ENCODE measurements around the gene CARM1.

The CARM1 gene

DNA sequence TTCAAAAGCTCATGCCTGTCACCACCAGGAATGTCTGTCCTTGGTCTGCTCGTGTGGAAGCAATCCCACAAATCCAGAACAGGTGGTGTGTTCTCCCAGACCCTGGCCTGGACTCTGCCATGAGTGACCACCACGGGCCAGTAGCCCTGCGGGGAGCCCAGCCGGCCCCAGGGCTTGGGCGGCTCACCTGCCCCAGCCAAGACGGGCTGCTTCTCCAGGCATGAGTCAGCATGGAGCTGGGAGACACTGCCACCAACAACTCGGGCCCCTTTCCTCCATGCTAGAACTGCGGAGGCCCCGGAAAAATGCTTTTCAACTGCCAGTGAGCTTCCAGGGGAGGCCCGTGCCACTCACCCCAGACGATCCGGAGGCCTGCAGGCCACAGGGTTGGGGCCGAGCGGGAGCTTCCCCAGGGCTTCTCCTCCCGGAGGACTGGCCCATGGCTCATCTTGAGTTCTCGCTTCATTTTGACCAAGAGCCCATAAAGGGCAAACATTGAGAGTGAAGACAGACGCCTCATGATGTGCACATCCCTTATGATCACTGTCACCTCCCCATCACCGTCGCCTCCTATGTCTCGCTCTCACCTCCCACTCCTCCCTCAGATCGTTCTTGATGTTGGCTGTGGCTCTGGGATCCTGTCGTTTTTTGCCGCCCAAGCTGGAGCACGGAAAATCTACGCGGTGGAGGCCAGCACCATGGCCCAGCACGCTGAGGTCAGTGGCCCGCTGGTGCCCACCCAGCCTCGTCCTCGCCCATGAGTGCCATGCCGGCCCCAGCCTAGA is 40.4 kb downstream of the CARM1 start:
- no peak for DNase-seq

DNA sequence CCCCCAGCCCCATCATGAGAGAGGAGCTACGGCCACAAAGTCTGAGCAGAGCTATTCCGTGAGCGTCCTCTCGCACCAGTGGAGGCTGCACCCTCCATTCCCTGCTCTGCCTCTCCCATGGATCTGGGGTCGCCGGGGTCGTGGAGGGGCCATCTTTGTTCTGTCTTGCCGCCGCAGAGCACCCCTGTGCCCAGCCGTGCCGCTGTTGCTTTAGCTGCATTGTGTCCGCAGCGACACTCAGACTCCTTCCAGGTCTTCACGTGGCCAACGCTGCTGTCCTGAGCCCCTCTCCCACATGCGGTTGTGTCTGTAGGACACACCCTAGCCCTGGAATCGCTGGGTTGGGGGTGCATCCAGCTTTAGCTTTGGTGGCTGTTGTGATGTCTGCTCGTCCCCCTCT is 41.3 kb downstream of the CARM1 start:
- no peak for DNase-seq

DNA sequence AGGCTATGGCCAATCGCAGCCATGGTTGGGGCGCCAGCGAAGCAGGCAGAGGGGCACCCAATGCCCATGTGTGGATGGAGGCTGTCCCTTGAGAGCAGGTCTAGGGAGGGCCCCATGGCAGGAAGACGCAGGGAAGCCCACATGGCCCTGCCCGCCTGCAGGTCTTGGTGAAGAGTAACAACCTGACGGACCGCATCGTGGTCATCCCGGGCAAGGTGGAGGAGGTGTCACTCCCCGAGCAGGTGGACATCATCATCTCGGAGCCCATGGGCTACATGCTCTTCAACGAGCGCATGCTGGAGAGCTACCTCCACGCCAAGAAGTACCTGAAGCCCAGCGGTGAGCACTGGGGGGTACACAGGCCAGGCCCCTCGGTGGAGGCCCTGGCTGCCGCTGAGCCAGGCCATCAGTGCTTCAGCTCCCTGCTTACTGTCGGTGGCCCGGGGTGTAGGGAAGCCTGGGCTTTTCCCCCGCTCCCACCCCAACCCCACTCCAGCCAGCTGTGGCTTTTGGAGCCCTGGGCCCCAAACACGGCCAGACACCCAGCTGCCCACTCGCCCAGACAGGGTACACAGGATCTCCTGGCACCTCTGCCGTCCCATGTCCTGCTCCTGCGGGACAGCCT is 42.5 kb downstream of the CARM1 start:
- DNase-seq = no peak

DNA sequence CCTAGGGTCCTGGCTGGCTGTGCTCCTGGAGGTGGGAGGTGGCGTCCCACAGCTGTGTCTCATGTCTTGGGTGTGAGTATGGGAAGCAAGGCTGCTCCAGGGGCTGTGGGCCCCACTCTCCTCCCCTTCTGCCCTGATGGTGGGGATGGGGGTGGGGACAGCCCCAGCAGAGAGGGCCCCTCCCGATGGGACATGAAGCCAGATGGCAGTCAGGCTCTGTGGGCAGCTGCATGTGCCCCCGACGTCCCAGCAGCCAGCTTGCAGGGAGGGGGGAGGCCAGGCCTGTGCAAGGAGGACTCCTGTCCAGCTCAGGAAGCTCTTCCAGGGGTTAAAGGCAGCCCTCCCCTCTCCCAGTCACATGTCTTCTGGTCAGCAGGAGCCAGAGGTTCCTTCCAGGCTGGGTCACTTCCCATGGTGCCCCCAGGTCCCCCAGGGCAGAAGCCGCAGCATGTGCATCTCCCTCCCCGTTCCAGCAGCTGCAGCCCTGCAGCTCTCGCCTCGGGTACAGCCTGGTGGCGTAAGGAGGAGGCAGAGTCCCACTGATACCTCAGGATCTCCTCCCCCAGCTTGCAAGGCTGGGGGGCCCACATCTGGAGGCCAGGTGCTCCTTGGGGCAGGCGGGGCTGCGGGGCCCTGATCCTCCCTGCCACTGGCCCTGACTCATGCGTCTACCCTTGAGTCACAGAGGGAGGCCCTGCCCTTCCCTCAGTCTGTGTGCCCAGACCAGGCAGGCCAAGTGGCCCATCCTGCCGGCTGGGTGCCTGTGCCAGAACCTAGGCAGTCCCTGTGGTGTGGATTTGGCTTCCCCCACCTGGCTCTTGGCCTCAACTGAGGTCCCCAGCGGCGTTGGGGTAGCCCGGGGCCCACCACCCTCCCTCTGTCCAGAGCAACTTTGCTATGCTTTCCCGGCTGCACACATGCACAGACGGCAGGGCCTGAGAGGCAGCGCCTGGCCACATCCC is 44.1 kb downstream of the CARM1 start:
- DNase-seq = no peak

DNA sequence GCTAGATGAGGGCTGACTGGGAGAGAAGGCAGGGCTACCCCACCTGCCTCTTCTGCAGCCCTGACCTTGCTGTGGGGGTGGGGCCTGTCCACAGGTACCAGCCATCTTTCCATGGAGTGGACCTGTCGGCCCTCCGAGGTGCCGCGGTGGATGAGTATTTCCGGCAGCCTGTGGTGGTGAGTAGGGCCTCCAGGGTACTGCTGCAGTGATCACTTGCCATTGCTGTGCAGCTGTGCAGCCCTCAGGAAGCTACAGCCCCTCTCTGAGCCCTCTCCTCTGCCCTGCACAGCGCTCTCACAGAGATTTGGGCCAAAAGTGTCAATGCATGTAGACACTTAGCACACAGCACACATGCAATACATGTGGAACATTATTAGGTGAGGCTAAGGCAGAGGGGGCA is 45.2 kb downstream of the CARM1 start:
- DNase-seq = no peak

DNA sequence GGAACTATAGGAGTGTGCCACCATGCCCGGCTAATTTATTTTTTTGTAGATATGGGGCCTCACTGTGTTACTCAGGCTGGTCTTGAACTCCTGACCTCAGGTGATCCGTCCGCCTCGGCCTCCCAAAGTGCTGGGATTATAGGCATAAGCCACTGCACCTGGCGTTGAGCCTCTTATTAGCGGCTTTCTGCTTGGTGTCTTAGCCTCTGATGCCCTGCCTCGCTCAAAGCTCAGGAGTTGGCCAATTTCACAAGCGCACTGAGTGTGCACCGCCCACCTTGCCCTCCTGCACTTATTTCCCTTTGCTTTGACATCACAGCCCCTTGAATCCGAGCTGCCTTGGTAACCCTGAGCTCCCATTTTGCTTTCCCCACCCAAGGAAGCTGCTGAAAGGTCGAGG is 47.0 kb downstream of the CARM1 start:
- no peak for DNase-seq

DNA sequence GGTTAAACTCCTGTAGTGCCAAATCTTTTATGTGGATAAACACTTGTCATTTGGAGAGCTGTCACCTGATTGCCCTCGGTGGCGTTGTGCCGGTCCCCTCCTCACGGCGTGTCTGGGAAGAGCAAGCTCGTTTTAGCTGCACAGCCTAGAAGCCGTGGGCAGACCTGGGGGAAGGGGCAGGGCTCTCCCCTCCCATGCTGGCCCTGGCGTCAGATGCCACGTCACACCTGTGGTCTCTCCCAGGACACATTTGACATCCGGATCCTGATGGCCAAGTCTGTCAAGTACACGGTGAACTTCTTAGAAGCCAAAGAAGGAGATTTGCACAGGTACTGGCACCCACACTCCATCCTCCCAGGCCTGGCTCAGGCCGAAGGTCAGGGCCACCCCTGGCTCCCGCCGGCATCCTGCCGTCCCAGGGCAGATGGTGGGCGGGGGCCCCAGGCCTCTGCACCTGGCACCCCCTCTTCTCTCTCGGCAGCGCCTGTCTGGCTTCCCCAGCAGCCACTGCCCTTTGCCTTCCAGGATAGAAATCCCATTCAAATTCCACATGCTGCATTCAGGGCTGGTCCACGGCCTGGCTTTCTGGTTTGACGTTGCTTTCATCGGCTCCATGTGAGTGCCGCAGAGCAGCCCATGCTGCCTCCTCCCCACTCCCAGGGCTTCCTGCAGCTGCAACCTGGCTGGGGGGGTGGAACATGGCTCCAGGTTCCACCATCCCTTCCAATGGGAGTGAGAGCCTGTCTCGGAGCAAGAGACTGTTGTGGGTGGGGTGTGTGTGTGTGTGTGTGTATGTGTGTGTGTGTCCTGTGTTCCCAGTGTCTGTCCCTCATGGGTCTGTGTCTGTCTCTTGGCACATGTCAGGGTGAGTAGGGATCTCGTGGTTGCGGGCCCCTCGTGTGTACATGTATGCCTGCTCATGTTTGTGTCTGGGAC is 48.3 kb downstream of the CARM1 start:
- DNase-seq = no peak

DNA sequence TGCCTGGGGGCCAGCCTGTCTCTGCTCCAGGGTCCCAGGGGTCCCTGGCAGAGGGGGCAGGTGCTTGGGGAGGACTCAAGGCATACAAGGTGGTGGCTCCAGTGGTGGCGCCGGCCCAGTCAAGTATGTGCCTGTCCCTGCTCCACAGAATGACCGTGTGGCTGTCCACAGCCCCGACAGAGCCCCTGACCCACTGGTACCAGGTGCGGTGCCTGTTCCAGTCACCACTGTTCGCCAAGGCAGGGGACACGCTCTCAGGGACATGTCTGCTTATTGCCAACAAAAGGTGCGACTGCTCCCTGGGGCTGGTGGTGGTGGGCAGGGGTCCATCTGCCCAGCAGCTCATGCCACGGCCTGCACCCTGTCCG is 48.9 kb downstream of the CARM1 start:
- DNase-seq = no peak

DNA sequence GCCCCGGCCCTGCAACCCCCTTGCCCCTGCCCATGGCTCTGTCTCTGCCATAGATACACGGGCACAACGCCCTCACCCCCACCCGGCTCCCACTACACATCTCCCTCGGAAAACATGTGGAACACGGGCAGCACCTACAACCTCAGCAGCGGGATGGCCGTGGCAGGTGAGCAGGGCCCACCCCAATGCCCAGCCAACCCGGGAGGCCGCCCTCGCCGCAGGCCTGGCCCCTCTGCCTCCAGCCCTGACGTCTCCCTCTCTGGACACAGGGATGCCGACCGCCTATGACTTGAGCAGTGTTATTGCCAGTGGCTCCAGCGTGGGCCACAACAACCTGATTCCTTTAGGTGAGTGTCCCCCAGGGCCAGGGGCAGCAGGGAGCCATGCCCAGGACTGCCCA is 49.4 kb downstream of the CARM1 start:
- no peak for DNase-seq

DNA sequence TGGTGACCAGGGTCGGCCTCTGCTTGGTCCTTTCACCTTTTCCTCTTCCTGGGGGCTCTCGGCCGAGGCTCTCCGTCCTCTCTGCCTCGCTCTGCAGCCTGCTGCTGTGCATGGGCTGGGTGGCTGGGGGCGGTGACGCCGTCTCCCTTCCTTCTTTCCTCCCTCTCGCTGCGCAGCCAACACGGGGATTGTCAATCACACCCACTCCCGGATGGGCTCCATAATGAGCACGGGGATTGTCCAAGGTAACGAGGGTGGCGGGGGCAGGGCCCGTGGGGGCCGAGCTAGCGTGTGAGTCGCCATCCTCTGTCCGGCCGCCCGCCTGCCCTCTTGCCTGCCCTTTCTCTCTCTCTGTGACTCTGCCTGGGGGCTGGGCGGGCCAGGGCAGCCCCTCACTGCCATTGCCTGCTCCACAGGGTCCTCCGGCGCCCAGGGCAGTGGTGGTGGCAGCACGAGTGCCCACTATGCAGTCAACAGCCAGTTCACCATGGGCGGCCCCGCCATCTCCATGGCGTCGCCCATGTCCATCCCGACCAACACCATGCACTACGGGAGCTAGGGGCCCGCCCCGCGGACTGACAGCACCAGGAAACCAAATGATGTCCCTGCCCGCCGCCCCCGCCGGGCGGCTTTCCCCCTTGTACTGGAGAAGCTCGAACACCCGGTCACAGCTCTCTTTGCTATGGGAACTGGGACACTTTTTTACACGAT is 50.0 kb downstream of the CARM1 start:
- no peak for DNase-seq

DNA sequence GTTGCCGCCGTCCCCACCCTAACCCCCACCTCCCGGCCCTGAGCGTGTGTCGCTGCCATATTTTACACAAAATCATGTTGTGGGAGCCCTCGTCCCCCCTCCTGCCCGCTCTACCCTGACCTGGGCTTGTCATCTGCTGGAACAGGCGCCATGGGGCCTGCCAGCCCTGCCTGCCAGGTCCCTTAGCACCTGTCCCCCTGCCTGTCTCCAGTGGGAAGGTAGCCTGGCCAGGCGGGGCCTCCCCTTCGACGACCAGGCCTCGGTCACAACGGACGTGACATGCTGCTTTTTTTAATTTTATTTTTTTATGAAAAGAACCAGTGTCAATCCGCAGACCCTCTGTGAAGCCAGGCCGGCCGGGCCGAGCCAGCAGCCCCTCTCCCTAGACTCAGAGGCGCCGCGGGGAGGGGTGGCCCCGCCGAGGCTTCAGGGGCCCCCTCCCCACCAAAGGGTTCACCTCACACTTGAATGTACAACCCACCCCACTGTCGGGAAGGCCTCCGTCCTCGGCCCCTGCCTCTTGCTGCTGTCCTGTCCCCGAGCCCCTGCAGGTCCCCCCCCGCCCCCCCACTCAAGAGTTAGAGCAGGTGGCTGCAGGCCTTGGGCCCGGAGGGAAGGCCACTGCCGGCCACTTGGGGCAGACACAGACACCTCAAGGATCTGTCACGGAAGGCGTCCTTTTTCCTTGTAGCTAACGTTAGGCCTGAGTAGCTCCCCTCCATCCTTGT is 50.7 kb downstream of the CARM1 start:
- no peak for DNase-seq

DNA sequence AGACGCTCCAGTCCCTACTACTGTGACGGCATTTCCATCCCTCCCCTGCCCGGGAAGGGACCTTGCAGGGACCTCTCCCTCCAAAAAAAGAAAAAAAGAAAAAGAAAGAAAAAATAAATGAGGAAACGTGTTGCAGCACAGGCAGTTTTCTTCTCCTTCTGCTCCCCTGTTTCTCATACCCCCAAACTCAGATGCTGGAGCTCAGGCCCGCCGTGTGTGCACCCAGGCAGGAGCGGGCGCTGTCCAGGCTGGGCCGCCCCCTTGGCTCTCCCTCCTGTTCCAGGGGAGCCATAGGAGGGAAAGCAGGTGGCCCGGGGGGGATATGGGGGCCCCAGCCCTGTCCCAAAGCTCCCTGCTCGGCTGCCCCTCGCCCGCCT is 51.3 kb downstream of the CARM1 start:
- no peak for DNase-seq

DNA sequence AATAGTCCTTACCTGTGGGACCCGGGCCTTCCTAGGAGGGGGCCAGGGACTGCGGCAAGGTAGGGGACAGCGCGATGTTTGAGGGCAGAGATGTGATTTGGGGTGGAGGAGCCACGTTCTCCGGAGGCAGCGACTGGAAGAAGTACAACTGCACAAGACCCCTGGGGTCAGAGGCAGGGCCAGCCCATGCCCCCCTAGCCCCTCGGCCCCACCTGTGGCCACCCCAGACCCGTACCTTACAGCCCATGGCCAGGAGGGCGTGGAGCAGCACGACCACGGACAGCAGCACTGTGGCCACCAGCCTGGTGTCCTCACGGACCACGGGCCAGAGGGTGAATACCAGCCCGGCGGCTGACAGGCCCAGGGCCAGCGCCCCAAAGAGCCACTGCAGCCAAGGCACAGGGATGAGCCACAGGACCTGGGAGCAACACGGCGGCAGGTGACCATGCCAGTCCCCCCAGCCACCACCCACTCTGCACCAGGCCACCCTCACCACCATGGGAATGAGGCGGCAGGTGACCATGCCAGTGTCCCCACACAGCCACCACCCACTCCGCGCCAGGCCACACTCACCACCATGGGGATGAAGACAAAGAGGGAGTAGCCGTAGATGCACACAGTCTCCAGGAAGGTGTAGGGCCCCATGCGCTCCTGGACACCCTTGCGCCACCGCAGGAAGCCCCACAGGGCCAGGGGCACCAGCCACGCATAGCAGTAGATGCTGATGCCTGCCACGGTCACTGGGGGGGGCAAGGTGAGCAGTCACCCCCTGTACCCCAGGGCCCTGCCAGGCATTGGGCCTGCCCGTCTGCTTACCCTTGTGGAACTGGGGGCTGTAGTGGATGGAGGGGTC is 52.1 kb downstream of the CARM1 start:
- DNase-seq = no peak

DNA sequence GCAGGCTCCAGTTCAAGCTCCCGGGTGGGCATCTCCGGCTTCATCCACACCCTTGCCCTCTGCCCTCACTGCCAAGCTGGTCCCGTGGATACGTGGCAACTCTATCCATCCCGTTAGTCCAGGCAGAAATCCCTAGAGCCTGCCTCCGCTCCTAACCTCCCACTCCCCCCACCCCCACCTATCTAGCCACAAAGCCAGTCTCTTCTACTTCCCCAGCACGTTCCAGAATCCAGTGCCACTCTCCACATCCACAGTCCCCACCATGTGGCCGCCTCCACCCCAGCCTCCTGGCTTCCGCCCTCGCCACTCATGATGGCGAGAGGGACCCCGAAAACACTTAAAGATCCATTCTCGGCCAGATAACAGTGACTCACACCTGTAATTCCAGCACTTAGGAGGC is 53.2 kb downstream of the CARM1 start:
- DNase-seq = no peak

DNA sequence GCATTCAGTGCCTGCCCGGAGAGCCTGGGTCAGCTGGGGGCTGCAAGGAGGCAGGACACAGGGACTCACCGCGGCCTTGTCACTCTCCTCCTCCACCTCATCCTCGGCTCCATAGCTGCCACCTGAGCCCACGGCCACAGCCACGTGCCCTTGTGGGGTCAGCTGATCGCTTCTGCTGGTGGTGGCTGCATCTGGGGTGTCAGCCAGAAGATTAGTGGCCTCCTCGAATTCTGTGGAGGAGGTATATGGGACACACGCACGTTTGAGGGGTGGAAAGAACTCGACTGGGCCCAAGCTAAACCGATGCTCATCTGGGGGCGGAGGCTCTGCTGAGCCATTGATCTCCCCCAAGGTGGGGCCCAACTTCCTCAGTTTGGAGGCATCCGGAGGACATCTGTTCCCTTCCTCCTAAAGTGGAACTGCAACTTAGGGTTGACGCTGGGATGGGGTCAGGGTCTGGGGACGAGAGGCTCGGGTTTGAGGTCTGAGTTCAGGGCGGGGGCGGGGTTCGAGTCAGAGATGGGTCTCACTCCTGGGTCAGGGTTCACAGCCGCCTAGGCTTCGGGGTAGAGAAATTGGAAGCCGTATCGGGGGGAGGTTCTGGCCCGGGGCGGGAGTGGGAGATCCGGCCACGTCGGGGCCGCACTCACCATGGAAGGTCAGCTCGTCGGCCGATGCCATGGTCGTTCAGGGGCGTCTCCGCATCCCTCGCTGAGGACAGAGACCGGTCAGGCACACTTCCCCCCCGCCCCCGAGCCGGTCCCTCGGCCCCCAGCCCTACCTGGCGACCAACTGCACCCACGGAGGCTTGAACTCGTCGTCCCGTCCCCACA is 56.6 kb downstream of the CARM1 start:
- DNase-seq = no peak

DNA sequence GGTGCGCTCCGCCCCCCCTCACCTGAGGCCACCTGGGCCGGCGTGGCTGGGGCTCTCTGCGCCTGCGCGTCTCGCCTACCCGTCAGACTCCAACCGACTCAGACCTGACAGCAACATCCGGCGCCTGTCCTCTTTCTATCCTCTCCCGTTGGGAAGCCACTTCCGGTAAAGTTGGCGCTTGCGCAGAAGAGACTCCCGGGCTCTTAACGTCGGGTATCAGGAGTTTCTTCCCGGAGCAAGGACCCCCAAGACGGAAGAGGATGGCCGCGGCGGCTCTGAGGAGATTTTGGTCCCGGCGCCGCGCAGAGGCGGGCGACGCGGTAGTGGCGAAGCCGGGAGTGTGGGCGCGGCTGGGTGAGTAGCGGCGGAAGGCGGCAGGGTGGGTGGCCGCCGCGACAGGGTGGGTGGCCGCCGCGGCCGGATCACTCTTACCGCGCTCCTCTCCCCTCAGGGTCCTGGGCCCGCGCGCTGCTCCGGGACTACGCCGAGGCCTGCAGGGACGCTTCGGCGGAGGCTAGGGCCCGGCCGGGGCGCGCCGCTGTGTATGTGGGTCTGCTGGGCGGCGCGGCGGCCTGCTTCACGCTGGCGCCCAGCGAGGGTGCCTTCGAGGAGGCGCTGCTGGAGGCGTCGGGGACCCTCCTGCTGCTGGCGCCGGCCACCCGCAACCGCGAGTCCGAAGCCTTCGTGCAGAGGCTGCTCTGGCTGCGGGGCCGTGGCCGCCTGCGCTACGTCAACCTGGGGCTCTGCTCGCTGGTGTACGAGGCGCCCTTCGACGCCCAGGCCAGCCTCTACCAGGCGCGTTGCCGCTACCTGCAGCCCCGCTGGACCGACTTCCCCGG is 57.4 kb downstream of the CARM1 start, which contains the start of the genes TIMM29 and YIPF2:
Gene TIMM29, plus strand, starts transcription at position 249 of the 839 bp plus-strand sequence. Its CDS starts 12 bp downstream, at position 261.
Gene YIPF2, minus strand, starts transcription at position 77 of the 839 bp plus-strand sequence. CDS start 229 bp downstream, outside the sequence.
- DNase-seq = peak; percentile 90

DNA sequence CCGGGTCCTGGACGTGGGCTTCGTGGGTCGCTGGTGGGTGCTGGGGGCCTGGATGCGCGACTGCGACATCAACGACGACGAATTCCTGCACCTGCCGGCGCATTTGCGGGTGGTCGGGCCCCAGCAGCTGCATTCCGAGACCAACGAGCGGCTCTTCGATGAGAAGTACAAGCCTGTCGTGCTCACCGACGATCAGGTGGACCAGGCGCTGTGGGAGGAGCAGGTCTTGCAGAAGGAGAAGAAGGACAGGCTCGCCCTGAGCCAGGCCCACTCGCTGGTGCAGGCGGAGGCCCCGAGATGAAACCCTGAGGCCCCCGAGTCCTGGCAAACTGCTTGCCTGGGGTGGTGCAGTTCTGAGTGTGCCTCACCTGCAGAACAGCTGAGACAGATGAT is 58.0 kb downstream of the CARM1 start:
- no peak for DNase-seq

Data from effector CD4-positive, alpha-beta T cell (primary cell).